Ovary (tissue), 9 donors: ENCODE measurements around the gene FMO5. TPM values are rescaled to one million over a fixed set of nuclear protein-coding genes. Genes with fewer than 3 reads are reported as not detected.

ENCODE experiments used
- DNase-seq, 5 donors: peaks; one replicate each; pipeline ENCODE4 v3.0.0-alpha.2; 2019 to 2020
- H3K27ac ChIP-seq, 2 donors: fragments of 200-600 bp; one replicate each; pipeline versions ENCODE4 v1.5.1 to v1.8.0; 2019 to 2022
- H3K27me3 ChIP-seq: fragments of 200-600 bp; one replicate; pipeline ENCODE4 v1.8.0; 2022
- H3K36me3 ChIP-seq: fragments of 200-600 bp; sonication (generic); one replicate; pipeline ENCODE4 v1.5.1; 2019
- H3K4me1 ChIP-seq: one replicate; pipeline ENCODE4 v1.8.1; 2013; ENCODE audit warnings: mild to moderate bottlenecking, moderate library complexity; ENCODE audit not compliant: insufficient read depth
- H3K4me3 ChIP-seq: fragments of 200-600 bp; sonication (generic); one replicate; pipeline ENCODE4 v1.5.1; 2017
- H3K9me3 ChIP-seq, 2 donors: fragments of 200-600 bp in 1 of 2; sonication (generic) in 1 of 2; one replicate each; pipeline versions ENCODE4 v1.5.1 to v1.8.1; 2013 to 2019; ENCODE audit warnings: mild to moderate bottlenecking in 1 of 2, moderate library complexity in 1 of 2
- EP300 ChIP-seq: sonication (generic); formaldehyde crosslinking; IDR thresholded peaks from one replicate; pipeline ENCODE4 v1.6.1; 2017; ENCODE audit warnings: antibody characterized with exemption
- POLR2A ChIP-seq: fragments of 450-650 bp; IDR thresholded peaks from one replicate; pipeline ENCODE4 v1.6.1; 2017; ENCODE audit warnings: antibody characterized with exemption, mild to moderate bottlenecking, moderate library complexity
- WGBS, 3 donors: extraction: QIAGEN DNeasy Blood & Tissue Kit in 1 of 3; methylation state at CpG; one replicate each; pipeline versions ENCODE4 v1.1.5 to v1.1.7; 2013 to 2017; 5-methylcytosine and 5-hydroxymethylcytosine counted together
- intact Hi-C, 4 donors: fragments of 100-400 bp; cut with DNase I; formaldehyde crosslinking; loops; one replicate each; pipeline versions ENCODE4 v1.11.0 to v1.15.1; 2022 to 2023
- polyA plus RNA-seq, 2 donors: library from polyadenylated mRNA; stranded (reverse); fragments of 200-250 nt in 1 of 2; fragments of 350-450 nt in 1 of 2; fragmentation: Illumina TruSeq in 1 of 2; extraction: RNeasy Lipid Tissue Mini Kit (QIAGEN cat#74804) in 1 of 2; gene quantifications; one replicate each; pipeline ENCODE4 v1.2.3, GENCODE V29; 2013 to 2014
- total RNA-seq, 7 donors: library from RNA; depleted of rRNA in 2 of 7; stranded (reverse); fragments of >200 nt in 2 of 7; fragmentation: NEBNext Ultra II Directional in 3 of 7; extraction: Animal tissue kit (Norgen Biotek cat#: 25700) in 3 of 7; gene quantifications; one replicate each; pipeline versions ENCODE4 v1.1.0 to v1.2.4, GENCODE V29; 2016 to 2023
- TF ChIP-seq, protein P1 (sequence below), 3 donors: fragments of 450-650 bp in 2 of 3; fragments of 200-600 bp in 1 of 3; IDR thresholded peaks; one replicate each; pipeline versions ENCODE4 v1.5.1 to v1.8.0; 2016 to 2022; ENCODE audit warnings: antibody characterized with exemption in 3 of 3, mild to moderate bottlenecking in 1 of 3
- donor health status: DM: no; HTN: no; CAD: no; lungs with moderate emphysema.
- donor health status: DM: no; HTN: no; CAD: no.
- donor health status: Bipolar disorder and iron deficiency.
- donor health status: DM: yes; HTN: yes; CAD: no.
- donor health status: DM: no; HTN: no; CAD: no.
- donor health status: DM: yes; HTN: yes; CAD: no.

The FMO5 gene
- total and polyA plus RNA-seq, 9 donors: 1.8 to 5.7 (median 3.4) TPM

DNA sequence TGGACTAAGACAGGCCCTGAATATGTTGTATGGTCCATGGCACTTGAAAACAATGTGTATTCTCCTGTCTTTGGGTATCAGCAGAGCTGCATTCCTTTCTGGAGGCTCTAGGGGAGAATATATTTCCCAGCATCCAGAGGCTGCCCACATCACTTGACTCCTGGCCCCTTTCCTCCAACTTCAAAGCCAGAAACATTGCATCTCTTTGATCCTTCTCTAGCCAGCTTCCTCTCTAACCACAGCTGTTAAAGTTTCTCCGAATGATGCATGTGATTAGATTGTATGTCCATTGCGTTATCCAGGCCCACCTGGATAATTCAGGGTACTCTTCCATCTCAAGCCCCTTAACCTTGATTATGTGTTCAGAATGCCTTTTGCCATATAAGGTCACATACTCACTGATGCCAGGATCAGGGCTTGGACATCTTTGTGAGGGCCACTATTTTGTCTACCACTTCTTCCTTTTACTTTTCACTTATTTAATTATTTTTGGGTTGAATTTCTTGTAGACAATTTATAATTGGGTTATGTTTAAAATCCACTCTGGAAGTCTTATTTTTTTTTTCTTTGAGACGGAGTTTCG is 22.6 kb upstream of the FMO5 start:
- no peaks in the 10 kb centered on the region for H3K9me3 ChIP-seq
- no peaks in the 10 kb centered on the region for H3K36me3 ChIP-seq
- no peaks in the 10 kb centered on the region for H3K27me3 ChIP-seq
- no peak overlapping the region for H3K4me3 ChIP-seq
- no peak for TF ChIP-seq POLR2A
- TF ChIP-seq EP300: no peak
- TF ChIP-seq, protein P1, sequence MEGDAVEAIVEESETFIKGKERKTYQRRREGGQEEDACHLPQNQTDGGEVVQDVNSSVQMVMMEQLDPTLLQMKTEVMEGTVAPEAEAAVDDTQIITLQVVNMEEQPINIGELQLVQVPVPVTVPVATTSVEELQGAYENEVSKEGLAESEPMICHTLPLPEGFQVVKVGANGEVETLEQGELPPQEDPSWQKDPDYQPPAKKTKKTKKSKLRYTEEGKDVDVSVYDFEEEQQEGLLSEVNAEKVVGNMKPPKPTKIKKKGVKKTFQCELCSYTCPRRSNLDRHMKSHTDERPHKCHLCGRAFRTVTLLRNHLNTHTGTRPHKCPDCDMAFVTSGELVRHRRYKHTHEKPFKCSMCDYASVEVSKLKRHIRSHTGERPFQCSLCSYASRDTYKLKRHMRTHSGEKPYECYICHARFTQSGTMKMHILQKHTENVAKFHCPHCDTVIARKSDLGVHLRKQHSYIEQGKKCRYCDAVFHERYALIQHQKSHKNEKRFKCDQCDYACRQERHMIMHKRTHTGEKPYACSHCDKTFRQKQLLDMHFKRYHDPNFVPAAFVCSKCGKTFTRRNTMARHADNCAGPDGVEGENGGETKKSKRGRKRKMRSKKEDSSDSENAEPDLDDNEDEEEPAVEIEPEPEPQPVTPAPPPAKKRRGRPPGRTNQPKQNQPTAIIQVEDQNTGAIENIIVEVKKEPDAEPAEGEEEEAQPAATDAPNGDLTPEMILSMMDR (IDR thresholded peaks at IDR 0.05): no peak
- intact Hi-C loops: loop anchor here in 1 of 4 donors (10.0 kb wide), 1 partner anchor 73 kb away; the partner anchor contains the start of gene PRKAB2
- 95 to 97% (median 96%) methylated on average over 4 of the region's 4 CpGs for WGBS, 3 donors
- peaks cover 1% of the 10 kb centered on the region for H3K4me1 ChIP-seq
- DNase-seq: no peak
- no peak overlapping the region for H3K27ac ChIP-seq

DNA sequence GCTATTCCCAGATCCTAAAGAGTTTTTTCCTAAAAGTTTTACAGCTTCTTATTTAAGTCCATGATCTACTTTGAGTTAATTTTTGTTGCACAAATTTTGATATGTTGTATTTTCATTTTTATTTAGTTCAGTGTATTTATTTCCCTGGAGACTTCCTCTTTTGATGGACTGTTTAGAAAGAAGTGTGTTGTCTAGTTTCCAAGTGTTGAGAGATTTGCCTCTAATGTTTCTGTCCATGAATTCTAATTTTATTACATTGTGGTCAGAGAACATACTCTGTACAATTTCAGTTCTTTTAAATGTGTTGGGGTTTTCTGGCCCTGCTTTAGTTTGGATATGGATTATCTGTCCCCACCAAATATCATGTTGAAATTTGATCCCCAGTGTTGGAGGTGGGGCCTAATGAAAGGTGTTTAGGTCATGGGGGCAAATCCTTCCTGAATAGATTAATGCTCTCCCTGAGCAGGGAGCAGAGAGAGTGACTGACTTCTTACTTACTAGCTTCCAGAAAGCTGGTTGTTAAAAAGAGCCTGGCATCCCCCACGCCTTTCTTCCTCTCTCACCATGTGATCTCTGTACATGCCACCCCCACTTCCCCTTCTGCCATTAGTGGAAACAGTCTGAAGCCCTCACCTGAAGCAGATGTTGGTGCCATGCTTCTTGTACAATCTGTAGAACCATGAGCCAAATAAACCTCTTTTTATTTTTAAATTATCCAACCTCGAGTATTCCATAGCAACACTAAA is 21.9 kb upstream of the FMO5 start:
- intact Hi-C loops: loop anchor here in 1 of 4 donors (10.0 kb wide), 1 partner anchor 72 kb away; the partner anchor contains the start of gene PRKAB2
- WGBS, 3 donors: 69 to 80% (median 77%) methylated on average over 2 of the region's 2 CpGs
- H3K36me3 ChIP-seq: no peaks in the 10 kb centered on the region

DNA sequence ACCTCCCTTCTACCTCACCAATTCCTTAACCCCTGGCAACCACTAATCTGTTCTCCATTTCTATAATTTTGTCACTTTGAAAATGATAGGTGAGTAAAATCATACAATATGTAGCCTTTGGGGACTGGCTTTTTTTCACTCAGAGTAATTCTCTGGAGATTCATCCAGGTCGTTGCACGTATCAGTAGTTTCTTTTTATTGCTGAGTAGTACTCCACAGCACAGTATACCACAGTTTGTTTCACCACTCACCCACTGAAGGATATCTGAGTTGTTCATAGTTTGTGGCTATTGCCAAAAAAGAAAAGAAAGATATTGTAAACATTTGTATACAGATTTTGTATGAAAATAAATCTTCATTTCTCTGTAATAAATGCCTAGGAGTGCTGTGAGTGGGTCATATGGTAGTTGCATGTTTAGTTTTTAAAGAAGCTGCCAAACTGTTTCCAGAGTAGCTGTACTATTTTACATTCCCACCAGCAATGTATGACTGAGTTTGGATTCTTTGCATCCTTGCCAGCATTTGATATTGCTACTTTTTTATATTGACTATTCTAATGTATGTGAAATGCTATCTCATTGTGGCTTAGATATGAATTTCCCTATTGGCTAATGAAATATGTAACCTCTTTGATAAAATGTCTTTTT is 21.0 kb upstream of the FMO5 start:
- Histone ChIP-seq H3K27ac (no peak overlapping the region), H3K27me3 (no peaks in the 10 kb centered on the region), H3K4me1 (peaks cover 1% of the 10 kb centered on the region), H3K4me3 (no peak overlapping the region), H3K9me3 (no peaks in the 10 kb centered on the region), H3K36me3 (no peaks in the 10 kb centered on the region)
- 71 to 92% (median 75%) methylated on average over 2 of the region's 2 CpGs for WGBS, 3 donors
- intact Hi-C loops: loop anchor here in 1 of 4 donors (10.0 kb wide), 1 partner anchor 71 kb away; the partner anchor contains the start of gene PRKAB2
- TF ChIP-seq POLR2A (no peak), EP300 (no peak)
- TF ChIP-seq, protein P1 (IDR thresholded peaks at IDR 0.05): no peak
- DNase-seq: no peak

More for the DNA sequence above, 21.9 kb upstream of the FMO5 start:
- no peak overlapping the region for H3K27ac ChIP-seq
- H3K4me1 ChIP-seq: peaks cover 1% of the 10 kb centered on the region
- H3K27me3 ChIP-seq: no peaks in the 10 kb centered on the region
- no peaks in the 10 kb centered on the region for H3K9me3 ChIP-seq
- DNase-seq: no peak
- no peak overlapping the region for H3K4me3 ChIP-seq
- no peak for TF ChIP-seq POLR2A
- TF ChIP-seq EP300: no peak
- TF ChIP-seq, protein P1 (IDR thresholded peaks at IDR 0.05): no peak

DNA sequence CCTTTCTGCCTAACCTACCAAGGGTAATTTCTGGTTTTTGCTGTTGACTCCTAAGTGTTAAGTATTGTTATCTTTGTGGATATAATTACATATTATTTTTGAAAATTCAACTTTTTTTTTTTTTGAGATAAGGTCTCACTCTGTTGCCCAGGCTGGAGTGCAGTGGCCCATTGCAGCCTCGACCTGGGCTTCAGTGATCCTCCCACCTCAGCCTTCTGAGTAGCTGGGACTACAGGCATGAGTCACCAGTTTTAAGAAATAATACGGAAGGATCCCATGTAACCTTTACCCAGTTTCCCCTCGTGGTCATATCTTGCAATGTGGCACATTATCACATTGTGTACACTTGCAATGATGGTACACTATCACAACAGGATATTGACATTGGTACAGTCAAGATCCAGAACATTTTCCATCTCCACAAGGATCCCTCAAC is 20.5 kb upstream of the FMO5 start:
- H3K27ac ChIP-seq: no peak overlapping the region
- no peaks in the 10 kb centered on the region for H3K9me3 ChIP-seq
- no peak overlapping the region for H3K4me3 ChIP-seq
- peaks cover 1% of the 10 kb centered on the region for H3K4me1 ChIP-seq
- 68 to 79% (median 74%) methylated on average over 3 of the region's 3 CpGs for WGBS, 3 donors
- no peaks in the 10 kb centered on the region for H3K36me3 ChIP-seq
- no peaks in the 10 kb centered on the region for H3K27me3 ChIP-seq
- TF ChIP-seq POLR2A (no peak), EP300 (no peak)
- TF ChIP-seq, protein P1 (IDR thresholded peaks at IDR 0.05): no peak
- intact Hi-C loops: loop anchor here in 1 of 4 donors (10.0 kb wide), 1 partner anchor 71 kb away; the partner anchor contains the start of gene PRKAB2
- DNase-seq: no peak
